Testis (tissue), 2 donors: Measurements from ENCODE around the gene BAHCC1.

Source experiments
- POLR2A ChIP-seq: fragments of 450-650 bp; IDR thresholded peaks from one replicate; pipeline ENCODE4 v1.6.1; 2017; ENCODE audit warnings: antibody characterized with exemption, mild to moderate bottlenecking, moderate library complexity
- TF ChIP-seq, protein P1 (sequence below), 3 experiments: fragments of 450-650 bp in 2 of 3; fragments of 200-600 bp in 1 of 3; sonication (generic) in 1 of 3; IDR thresholded peaks; one replicate each; pipeline ENCODE4 v1.5.1; 2016 to 2019; ENCODE audit warnings: antibody characterized with exemption in 3 of 3, mild to moderate bottlenecking in 2 of 3, moderate library complexity in 1 of 3

DNA sequence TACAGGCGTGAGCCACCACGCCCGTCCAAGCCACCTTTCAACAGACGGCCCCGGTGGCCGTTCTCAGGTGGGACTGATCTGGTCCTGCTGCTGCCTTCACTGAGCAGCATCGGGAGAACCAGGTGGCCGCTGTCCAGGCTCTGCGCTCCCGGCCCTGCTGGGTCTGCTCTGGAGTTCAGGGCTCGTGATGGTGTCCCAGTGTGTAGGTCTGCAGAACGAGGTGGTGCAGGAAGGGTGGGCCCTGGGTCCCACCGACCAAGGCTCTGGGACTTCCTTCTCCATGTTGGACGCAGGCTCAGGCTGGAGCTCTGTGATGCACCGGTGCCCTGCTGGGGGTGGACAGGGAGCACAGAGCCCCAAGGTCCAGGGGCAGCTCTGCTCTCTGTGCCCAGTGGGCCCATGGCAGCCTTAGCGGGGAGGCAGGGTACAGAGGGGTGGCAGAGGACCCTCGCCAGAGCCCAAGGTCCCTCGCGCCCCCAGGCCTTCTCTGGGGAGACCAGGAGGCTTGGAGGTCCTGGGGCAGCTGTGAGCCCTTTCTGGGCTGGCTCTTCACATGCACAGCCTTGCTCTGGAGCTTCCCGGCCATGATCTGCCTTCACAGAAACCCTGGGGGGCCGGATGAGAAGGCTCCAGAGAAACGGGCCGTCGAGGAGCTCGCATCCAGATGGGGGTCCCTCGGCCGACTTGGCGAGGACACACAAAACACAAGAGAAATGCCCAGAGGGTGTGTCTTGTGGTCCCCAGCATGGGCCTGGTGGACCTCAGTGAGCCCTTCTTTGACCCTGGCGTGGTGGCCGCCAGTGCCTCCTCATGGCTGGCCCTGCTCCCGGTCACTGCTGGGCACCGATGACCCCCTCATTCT, 26.9 kb upstream of the BAHCC1 start:
- TF ChIP-seq, protein P1, sequence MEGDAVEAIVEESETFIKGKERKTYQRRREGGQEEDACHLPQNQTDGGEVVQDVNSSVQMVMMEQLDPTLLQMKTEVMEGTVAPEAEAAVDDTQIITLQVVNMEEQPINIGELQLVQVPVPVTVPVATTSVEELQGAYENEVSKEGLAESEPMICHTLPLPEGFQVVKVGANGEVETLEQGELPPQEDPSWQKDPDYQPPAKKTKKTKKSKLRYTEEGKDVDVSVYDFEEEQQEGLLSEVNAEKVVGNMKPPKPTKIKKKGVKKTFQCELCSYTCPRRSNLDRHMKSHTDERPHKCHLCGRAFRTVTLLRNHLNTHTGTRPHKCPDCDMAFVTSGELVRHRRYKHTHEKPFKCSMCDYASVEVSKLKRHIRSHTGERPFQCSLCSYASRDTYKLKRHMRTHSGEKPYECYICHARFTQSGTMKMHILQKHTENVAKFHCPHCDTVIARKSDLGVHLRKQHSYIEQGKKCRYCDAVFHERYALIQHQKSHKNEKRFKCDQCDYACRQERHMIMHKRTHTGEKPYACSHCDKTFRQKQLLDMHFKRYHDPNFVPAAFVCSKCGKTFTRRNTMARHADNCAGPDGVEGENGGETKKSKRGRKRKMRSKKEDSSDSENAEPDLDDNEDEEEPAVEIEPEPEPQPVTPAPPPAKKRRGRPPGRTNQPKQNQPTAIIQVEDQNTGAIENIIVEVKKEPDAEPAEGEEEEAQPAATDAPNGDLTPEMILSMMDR (IDR thresholded peaks at IDR 0.05), result no peak
- TF ChIP-seq POLR2A, result no peak
